Measurements from ENCODE around the gene MACC1. TPM values are rescaled to one million over a fixed set of nuclear protein-coding genes. Genes with fewer than 3 reads are reported as not detected.

MACC1 gene
- total and polyA plus RNA-seq, 10 of the 15 experiments (the other 5 are each of a cell fraction or from before 2014, with no cell fraction given) = 6.0 to 61.1 (median 12.7) TPM

GRCh38 chr7:20114468-20114867 lies 102.7 kb downstream of the MACC1 start (continued):
- TF ChIP-seq ZNF592 (IDR thresholded peaks at IDR 0.05) (no peak), ETV6 (conservative IDR thresholded peaks at IDR 0.05 in 1 of 2, IDR thresholded peaks at IDR 0.05 in 1 of 2; ENCODE audit: borderline replicate concordance in 1 of 2, low read depth in 1 of 2) (peak in 1 of 2 experiments; percentile 69; a peak in 2 of 4 replicates), PBX3 (IDR thresholded peaks at IDR 0.05; ENCODE audit: insufficient replicate concordance, low read depth, low read length) (no peak)

GRCh38 chr7:20113427-20114027 lies 103.7 kb downstream of the MACC1 start:
- H3K4me1 ChIP-seq (ENCODE audit: control insufficient read depth, insufficient read depth, low read length) = peaks cover 21% of the 10 kb centered on the region
- no peaks in the 10 kb centered on the region for H3K79me2 ChIP-seq (ENCODE audit: control insufficient read depth, insufficient read depth, low read length)
- ChIA-PET POLR2A (interaction anchor here (1.1 to 2.2 kb wide), 5 partner anchors 9 to 198 kb away, joined by 3 to 6 read pairs (median 5); no protein-coding TSS in a partner anchor), SMC1A (ENCODE audit: uncharacterized antibody, unreplicated experiment) (interaction anchor here (0.7 to 4.5 kb wide), 27 partner anchors 9 to 352 kb away, joined by 3 to 28 read pairs (median 4); no protein-coding TSS in a partner anchor), RAD21 (ENCODE audit: unreplicated experiment) (interaction anchor here (0.7 to 3.8 kb wide), 17 partner anchors 9 to 216 kb away, joined by 3 to 19 read pairs (median 5); no protein-coding TSS in a partner anchor), CTCF (interaction anchor here (0.8 to 3.5 kb wide), 14 partner anchors 21 to 485 kb away, joined by 3 to 14 read pairs (median 4); no protein-coding TSS in a partner anchor)
- H3K9me3 ChIP-seq (replicated peaks; ENCODE audit: control insufficient read depth, insufficient read depth, low read length) = no peaks in the 10 kb centered on the region
- intact Hi-C loops (cut with micrococcal nuclease; ENCODE audit: unreplicated experiment) = loop anchor here (2.0 kb wide), 1 partner anchor 131 kb away; no protein-coding TSS in a partner anchor
- H3K4me2 ChIP-seq (ENCODE audit: control insufficient read depth, insufficient read depth) = peak overlapping the region; percentile 33
- 0% methylated on average over 4 of the region's 4 CpGs for WGBS (ENCODE audit: insufficient coverage, insufficient replicate concordance, low lambda C conversion rate, missing lambda C conversion rate)
- no peak overlapping the region for H3K4me3 ChIP-seq
- H3K27me3 ChIP-seq (replicated peaks in 1 of 2; ENCODE audit: control insufficient read depth in 2 of 2, insufficient read depth in 2 of 2, low read length in 1 of 2) = no peaks in the 10 kb centered on the region
- no peaks in the 10 kb centered on the region for H4K20me1 ChIP-seq (ENCODE audit: control insufficient read depth, insufficient read depth)
- DNase-seq (ENCODE audit: low read depth, low spot score) (peak; percentile 65), FAIRE-seq (peak; percentile 95), ATAC-seq (peak; percentile 86)
- H3K9ac ChIP-seq (ENCODE audit: control insufficient read depth, insufficient read depth, low read length) = no peak overlapping the region
- H3K27ac ChIP-seq (ENCODE audit: control insufficient read depth, insufficient read depth) = no peak overlapping the region; the same call in 1 of the 2 replicates
- H3K36me3 ChIP-seq (ENCODE audit: control insufficient read depth in 2 of 2, insufficient read depth in 2 of 2, low read length in 1 of 2) = no peaks in the 10 kb centered on the region
- no TSS peak for BruUV-seq (replicated peaks)
- in situ Hi-C loops (cut with MboI) = no loop called here
- peak overlapping the region; percentile 34; the same call in 1 of the 2 replicates for H2AFZ ChIP-seq (ENCODE audit: control insufficient read depth, low read depth, low read length)
- TF ChIP-seq CHD2 (IDR thresholded peaks at IDR 0.05; ENCODE audit: borderline replicate concordance, low read depth, low read length) (0 out of 2 replicates have a peak, but pooled peaks have one; percentile 1), ATF7 (IDR thresholded peaks at IDR 0.05; ENCODE audit: low read depth) (peak; percentile 82), ZNF24 (IDR thresholded peaks at IDR 0.05) (0 out of 2 replicates have a peak, but pooled peaks have one; percentile 18), PAX8 (IDR thresholded peaks at IDR 0.05) (no peak), CBX3 (IDR thresholded peaks at IDR 0.05; ENCODE audit: borderline replicate concordance, low read depth) (no peak), JUNB (IDR thresholded peaks at IDR 0.05) (peak; percentile 37; the same call in 1 of the 2 replicates), PKNOX1 (IDR thresholded peaks at IDR 0.05) (peak; percentile 87), SMC3 (IDR thresholded peaks at IDR 0.05; ENCODE audit: borderline replicate concordance, low read length) (peak; percentile 21; the same call in 1 of the 2 replicates), ATF2 (IDR thresholded peaks at IDR 0.05; ENCODE audit: low read length) (peak; percentile 63; the same call in 1 of the 2 replicates), ZNF622 (IDR thresholded peaks at IDR 0.05) (no peak)

All from GM12878 (cell line).